Common myeloid progenitor, CD34-positive (primary cell): ENCODE data around the gene DIP2C.

ENCODE experiments used
- CTCF ChIA-PET: fragments of 350-600 bp; sonication (Branson Sonifier 250); formaldehyde crosslinking; loops from one replicate; lab custom pipeline; 2021; ENCODE audit warnings: antibody characterized with exemption; lab: Charles Lee
- POLR2A ChIA-PET: fragments of 350-600 bp; sonication (Branson Sonifier 250); formaldehyde crosslinking; loops from one replicate; lab custom pipeline; 2021; ENCODE audit warnings: antibody characterized with exemption; lab: Charles Lee
- DNase-seq, 3 donors: peaks; one replicate each; pipeline versions ENCODE4 v3.0.0 to v3.0.0-alpha.2; 2013
- H3K27ac ChIP-seq, 2 experiments: 1 replicate in 1 of 2; 2 replicates in 1 of 2; pipeline ENCODE4 v1.7.0; 2013; ENCODE audit warnings: inconsistent platforms in 2 of 2, low read length in 2 of 2, mild to moderate bottlenecking in 2 of 2, low read depth in 1 of 2, moderate library complexity in 1 of 2; ENCODE audit not compliant: severe bottlenecking in 2 of 2, insufficient read depth in 1 of 2, poor library complexity in 1 of 2
- H3K27me3 ChIP-seq, 5 experiments: replicated peaks in 2 of 5; 1 replicate in 3 of 5; 2 replicates in 2 of 5; pipeline versions ENCODE4 v1.6.1 to v1.7.0; 2013; ENCODE audit warnings: low read length in 4 of 5, mild to moderate bottlenecking in 2 of 5, moderate library complexity in 2 of 5, inconsistent platforms in 1 of 5; ENCODE audit not compliant: insufficient read depth in 5 of 5, control insufficient read depth in 4 of 5
- H3K36me3 ChIP-seq, 4 experiments: 1 replicate in 2 of 4; 2 replicates in 2 of 4; pipeline versions ENCODE4 v1.6.1 to v1.7.0; 2013; ENCODE audit warnings: low read length in 3 of 4, control low read depth in 1 of 4, mild to moderate bottlenecking in 1 of 4; ENCODE audit not compliant: control insufficient read depth in 4 of 4, insufficient read depth in 4 of 4
- H3K4me1 ChIP-seq, 4 experiments: 1 replicate in 3 of 4; 2 replicates in 1 of 4; pipeline versions ENCODE4 v1.6.1 to v1.7.1; 2013; ENCODE audit warnings: low read length in 3 of 4, mild to moderate bottlenecking in 3 of 4, control low read depth in 1 of 4, inconsistent platforms in 1 of 4, moderate library complexity in 1 of 4; ENCODE audit not compliant: control insufficient read depth in 4 of 4, insufficient read depth in 4 of 4; ENCODE audit errors: control extremely low read depth in 1 of 4
- H3K4me3 ChIP-seq, 7 experiments: 1 replicate in 4 of 7; 2 replicates in 3 of 7; pipeline versions ENCODE4 v1.5.1 to v1.7.0; 2013; ENCODE audit warnings: mild to moderate bottlenecking in 7 of 7, low read length in 6 of 7, moderate library complexity in 6 of 7, inconsistent platforms in 2 of 7, low read depth in 2 of 7, control low read depth in 1 of 7; ENCODE audit not compliant: insufficient read depth in 4 of 7, control insufficient read depth in 1 of 7; ENCODE audit errors: extremely low read depth in 1 of 7
- H3K9me3 ChIP-seq, 5 experiments: 1 replicate in 4 of 5; 2 replicates in 1 of 5; pipeline versions ENCODE4 v1.6.1 to v1.7.1; 2013; ENCODE audit warnings: low read length in 4 of 5, mild to moderate bottlenecking in 2 of 5, inconsistent platforms in 1 of 5, low read depth in 1 of 5, moderate library complexity in 1 of 5; ENCODE audit not compliant: control insufficient read depth in 4 of 5, insufficient read depth in 2 of 5; ENCODE audit errors: control extremely low read depth in 1 of 5
- WGBS: methylation state at CpG from one replicate; pipeline ENCODE4 v1.1.5; 2013; ENCODE audit not compliant: insufficient coverage; 5-methylcytosine and 5-hydroxymethylcytosine counted together

DIP2C gene

DNA sequence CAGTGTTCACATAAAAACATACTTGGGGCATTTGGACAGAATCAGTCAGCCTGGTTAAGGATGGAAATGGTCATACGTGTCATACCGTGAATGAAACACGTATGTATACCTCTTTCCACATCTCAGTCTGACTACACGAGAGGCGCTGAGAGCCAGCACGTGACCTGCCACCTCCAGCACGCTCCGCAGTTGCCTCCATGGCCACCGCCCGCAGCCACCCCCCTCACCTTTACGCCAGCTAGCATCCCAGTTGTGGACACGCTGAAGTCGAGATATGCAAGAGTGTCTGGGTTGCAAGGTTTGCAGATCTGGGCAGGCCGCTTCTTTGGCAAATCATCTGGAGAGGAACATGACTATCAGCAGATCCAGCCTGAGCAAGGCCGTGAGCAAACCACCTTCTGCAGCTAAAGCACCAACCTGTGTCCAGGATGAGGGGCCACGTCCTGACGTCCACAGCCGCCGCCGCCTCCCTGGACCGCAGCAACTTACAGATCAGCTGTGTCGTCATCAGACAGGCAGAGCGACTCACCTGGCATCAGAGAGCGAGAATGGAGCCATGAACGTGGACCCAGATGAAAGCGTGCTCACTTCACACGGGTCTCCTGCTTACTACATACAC is 344.8 kb downstream of the DIP2C start:
- H3K4me1 ChIP-seq: no peaks in the 10 kb centered on the region
- H3K9me3 ChIP-seq: no peaks in the 10 kb centered on the region
- DNase-seq: no peak
- no peak overlapping the region for H3K4me3 ChIP-seq
- 97% methylated on average over 23 of the region's 27 CpGs for WGBS
- ChIA-PET POLR2A (no interaction called here), CTCF (no interaction called here)
- peaks cover 0 to 2% (median 0%) of the 10 kb centered on the region in 5 experiments for H3K27me3 ChIP-seq
- H3K27ac ChIP-seq: no peak overlapping the region
- no peaks in the 10 kb centered on the region for H3K36me3 ChIP-seq

DNA sequence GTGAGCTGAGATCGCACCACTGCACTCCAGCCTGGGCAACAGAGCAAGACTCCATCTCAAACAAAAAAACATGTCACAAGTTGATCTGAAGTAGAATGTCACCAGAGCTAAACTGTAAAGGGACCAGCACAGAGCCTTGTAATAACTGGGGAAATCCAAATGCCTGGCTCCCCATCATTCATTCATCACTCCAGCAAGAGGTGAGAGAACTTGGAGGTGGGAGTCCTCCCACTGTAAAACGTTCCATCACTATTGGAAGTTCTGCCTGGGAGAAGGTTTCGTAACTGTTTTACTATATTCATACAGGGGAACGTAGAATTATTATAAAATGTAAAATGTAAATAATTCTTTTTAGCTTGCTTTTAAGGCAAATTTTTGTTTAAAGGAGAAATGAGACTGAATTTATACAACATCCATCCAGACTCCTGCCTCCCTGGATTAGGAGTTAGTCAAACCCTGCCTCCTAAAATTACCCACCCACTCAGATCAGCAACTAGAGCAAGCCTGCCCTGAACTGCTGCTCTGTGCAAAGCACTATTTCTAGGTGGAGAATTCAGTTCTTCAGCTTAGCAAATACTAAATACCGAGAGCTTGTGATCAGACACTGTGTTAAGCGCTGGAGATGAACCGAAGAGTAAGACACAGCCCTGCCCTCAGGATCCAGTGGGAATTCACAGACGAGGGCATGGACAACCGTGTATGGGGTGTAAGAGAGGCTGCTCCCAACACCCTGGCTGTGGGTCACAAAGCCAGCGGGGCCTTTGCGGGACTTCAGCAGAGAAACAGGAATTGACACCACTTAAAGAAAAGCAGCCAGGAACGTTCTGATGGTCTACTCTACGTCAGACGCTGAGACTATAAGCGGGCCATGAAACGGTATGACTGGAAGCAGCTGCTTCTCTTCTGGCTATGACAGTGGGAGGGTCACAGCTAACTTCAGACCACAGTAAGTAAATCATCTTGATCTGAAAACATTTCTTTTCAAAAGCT is 345.9 kb downstream of the DIP2C start:
- CTCF ChIA-PET: no interaction called here
- no peaks in the 10 kb centered on the region for H3K9me3 ChIP-seq
- H3K27me3 ChIP-seq: peaks cover 0 to 2% (median 0%) of the 10 kb centered on the region in 5 experiments
- POLR2A ChIA-PET: no interaction called here
- no peak overlapping the region for H3K4me3 ChIP-seq
- H3K36me3 ChIP-seq: no peaks in the 10 kb centered on the region
- no peak overlapping the region for H3K27ac ChIP-seq
- no peaks in the 10 kb centered on the region for H3K4me1 ChIP-seq
- no peak for DNase-seq
- 96% methylated on average over 12 of the region's 16 CpGs for WGBS

DNA sequence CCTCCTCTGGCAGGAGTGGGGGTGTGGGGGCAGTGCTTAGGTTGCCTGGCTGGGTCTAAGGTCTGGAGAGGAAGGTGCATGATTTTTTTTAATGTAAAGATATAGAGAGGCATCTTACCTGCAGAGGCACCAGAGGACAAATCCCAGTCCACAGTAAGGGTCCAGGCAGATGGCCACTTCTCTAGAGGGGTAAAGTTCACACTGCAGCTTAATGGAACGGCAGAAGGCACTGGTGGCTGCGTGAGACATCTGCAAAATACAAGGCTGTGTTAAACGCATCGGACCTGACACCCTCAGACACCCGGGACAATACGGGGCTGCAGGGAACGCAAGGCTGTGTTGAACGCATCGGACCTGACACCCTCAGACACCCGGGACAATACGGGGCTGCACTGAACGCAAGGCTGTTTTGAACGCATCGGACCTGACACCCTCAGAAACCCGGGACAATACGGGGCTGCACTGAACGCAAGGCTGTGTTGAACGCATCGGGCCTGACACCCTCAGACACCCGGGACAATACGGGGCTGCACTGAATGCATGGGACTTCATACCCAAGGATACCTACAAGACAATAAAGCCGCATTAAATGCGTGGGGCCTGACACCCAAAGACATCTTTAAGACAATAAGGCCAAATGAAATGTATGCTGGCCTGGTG is 348.3 kb downstream of the DIP2C start:
- ChIA-PET CTCF (no interaction called here), POLR2A (interaction anchor here (0.6 kb wide), 1 partner anchor 973 kb away, joined by 3 read pairs; no protein-coding TSS in a partner anchor)

DNA sequence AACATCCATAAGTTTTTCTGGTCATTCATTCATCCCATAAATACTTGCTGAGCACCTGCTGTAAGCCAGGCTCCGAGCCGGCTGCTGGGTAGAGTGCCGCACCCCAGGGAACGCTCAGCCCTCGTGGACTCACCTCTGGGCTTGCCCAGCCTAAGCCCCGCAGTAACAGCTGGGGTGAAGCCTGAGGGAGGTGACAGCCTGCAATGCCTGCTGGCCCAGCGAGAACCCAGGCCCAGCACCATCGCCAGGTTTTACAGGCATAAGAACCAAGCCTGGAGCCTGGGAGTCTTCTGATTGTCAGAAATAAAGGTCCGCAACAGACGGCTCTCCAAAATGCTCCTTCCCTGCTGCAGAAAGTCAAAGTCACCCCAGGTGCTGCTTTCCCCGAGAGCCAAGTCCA is 348.8 kb downstream of the DIP2C start:
- WGBS: 98% methylated on average over 11 of the region's 11 CpGs
- peaks cover 0 to 2% (median 0%) of the 10 kb centered on the region in 5 experiments for H3K27me3 ChIP-seq
- no peaks in the 10 kb centered on the region for H3K36me3 ChIP-seq
- no peaks in the 10 kb centered on the region for H3K9me3 ChIP-seq
- POLR2A ChIA-PET: interaction anchor here (0.6 to 1.0 kb wide), 2 partner anchors 9 to 974 kb away, joined by 3 read pairs; no protein-coding TSS in a partner anchor
- H3K4me3 ChIP-seq: no peak overlapping the region
- no peak for DNase-seq
- H3K27ac ChIP-seq: no peak overlapping the region
- no peaks in the 10 kb centered on the region for H3K4me1 ChIP-seq
- CTCF ChIA-PET: no interaction called here

More for the DNA sequence above, 348.3 kb downstream of the DIP2C start:
- no peak for DNase-seq
- H3K27me3 ChIP-seq: peaks cover 0 to 2% (median 0%) of the 10 kb centered on the region in 5 experiments
- H3K4me1 ChIP-seq: no peaks in the 10 kb centered on the region
- H3K4me3 ChIP-seq: no peak overlapping the region
- WGBS: 97% methylated on average over 23 of the region's 23 CpGs
- no peak overlapping the region for H3K27ac ChIP-seq
- no peaks in the 10 kb centered on the region for H3K9me3 ChIP-seq
- H3K36me3 ChIP-seq: no peaks in the 10 kb centered on the region

DNA sequence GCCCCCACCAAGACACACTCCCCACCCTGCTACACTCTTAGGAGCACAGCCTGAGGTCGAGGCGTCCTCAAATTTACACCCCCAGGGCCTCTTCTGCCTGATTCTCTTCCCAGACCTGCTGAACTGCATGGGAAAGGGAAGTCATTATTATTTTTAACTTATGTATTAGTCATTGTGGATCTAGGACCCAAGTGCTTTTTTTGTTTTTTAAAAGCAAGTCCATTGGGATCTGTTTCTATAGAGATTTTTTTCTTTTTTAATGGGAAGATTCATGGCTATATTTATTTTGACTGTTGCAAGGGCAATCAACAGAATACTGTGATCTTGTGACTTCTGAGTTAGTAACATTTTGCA is 350.5 kb downstream of the DIP2C start:
- H3K36me3 ChIP-seq: no peaks in the 10 kb centered on the region
- DNase-seq: no peak
- no CpG with 5 or more reads among the region's 2 CpGs for WGBS
- no peak overlapping the region for H3K27ac ChIP-seq
- no peaks in the 10 kb centered on the region for H3K4me1 ChIP-seq
- peaks cover 0 to 3% (median 0%) of the 10 kb centered on the region in 5 experiments for H3K27me3 ChIP-seq
- ChIA-PET CTCF (no interaction called here), POLR2A (no interaction called here)
- no peak overlapping the region for H3K4me3 ChIP-seq
- no peaks in the 10 kb centered on the region for H3K9me3 ChIP-seq

DNA sequence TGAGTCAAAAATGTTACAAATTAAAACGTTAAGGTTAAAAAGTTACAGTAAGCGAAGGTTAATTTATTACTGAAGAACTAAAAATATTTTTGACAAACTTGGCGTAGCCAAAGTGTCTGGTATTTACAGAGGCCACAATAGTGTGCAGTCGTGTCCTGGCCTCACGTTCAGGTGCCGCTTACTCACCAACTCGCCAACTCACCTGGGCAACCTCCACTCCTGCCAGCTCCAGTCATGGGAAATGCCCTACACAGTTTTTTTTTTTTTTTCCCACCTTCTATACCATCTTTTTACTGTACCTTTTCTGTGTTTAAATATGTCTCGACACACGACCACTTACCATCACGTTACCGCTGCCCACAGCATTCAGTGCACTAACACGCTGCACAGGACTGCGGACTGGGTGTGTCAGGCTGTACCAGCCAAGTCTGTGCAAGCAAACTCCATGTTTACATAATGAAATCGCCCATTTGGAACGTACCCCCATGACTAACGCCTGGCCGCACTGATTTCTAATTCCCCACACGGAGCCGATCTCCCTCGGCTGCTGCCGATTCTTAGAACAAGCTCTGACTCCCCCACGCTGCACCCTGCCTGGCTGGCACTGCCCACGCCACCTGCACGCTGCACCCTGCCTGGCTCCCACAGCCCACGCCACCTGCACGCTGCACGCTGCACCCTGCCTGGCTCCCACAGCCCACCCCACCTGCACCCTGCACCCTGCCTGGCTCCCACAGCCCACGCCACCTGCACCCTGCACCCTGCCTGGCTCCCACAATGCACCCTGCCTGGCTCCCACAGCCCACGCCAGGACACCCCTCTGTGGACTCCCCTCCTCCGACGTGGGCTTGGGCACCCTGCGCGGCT is 351.1 kb downstream of the DIP2C start:
- Histone ChIP-seq H3K36me3 (no peaks in the 10 kb centered on the region), H3K9me3 (no peaks in the 10 kb centered on the region), H3K4me1 (no peaks in the 10 kb centered on the region), H3K27me3 (peaks cover 0 to 3% (median 0%) of the 10 kb centered on the region in 5 experiments), H3K4me3 (no peak overlapping the region), H3K27ac (no peak overlapping the region)
- 89% methylated on average over 26 of the region's 33 CpGs for WGBS
- ChIA-PET POLR2A (no interaction called here), CTCF (interaction anchor here (1.1 kb wide), 1 partner anchor 9 kb away, joined by 3 read pairs; no protein-coding TSS in a partner anchor)
- no peak for DNase-seq
